ENCODE measurements around the gene MPP7. TPM values are rescaled to one million over a fixed set of nuclear protein-coding genes. Genes with fewer than 3 reads are reported as not detected.

The MPP7 gene
- total RNA-seq, 1 donor from 2014 or later = 11.8 TPM

- Mint-ChIP-seq H3K9me3 (peaks cover 6% of the 10 kb centered on the region), H3K4me3 (no peak overlapping the region), H3K27me3 (no peaks in the 10 kb centered on the region), H3K27ac (peak overlapping the region; percentile 59), H3K36me3 (peaks cover 8% of the 10 kb centered on the region), H3K4me1 (ENCODE audit: unreplicated experiment) (peaks cover 12% of the 10 kb centered on the region)
- no peak for DNase-seq (ENCODE audit: extremely low spot score, unreplicated experiment)
- TF ChIP-seq, protein P1, sequence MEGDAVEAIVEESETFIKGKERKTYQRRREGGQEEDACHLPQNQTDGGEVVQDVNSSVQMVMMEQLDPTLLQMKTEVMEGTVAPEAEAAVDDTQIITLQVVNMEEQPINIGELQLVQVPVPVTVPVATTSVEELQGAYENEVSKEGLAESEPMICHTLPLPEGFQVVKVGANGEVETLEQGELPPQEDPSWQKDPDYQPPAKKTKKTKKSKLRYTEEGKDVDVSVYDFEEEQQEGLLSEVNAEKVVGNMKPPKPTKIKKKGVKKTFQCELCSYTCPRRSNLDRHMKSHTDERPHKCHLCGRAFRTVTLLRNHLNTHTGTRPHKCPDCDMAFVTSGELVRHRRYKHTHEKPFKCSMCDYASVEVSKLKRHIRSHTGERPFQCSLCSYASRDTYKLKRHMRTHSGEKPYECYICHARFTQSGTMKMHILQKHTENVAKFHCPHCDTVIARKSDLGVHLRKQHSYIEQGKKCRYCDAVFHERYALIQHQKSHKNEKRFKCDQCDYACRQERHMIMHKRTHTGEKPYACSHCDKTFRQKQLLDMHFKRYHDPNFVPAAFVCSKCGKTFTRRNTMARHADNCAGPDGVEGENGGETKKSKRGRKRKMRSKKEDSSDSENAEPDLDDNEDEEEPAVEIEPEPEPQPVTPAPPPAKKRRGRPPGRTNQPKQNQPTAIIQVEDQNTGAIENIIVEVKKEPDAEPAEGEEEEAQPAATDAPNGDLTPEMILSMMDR (conservative IDR thresholded peaks at IDR 0.05) = no peak
Measured at GRCh38 chr10:28293236-28294168, 9.4 kb downstream of the MPP7 start.

- Mint-ChIP-seq H3K27me3 (no peaks in the 10 kb centered on the region), H3K4me1 (ENCODE audit: unreplicated experiment) (peaks cover 17% of the 10 kb centered on the region), H3K36me3 (peaks cover 8% of the 10 kb centered on the region), H3K9me3 (peaks cover 6% of the 10 kb centered on the region), H3K4me3 (no peak overlapping the region), H3K27ac (peak overlapping the region; percentile 1)
- no peak for DNase-seq (ENCODE audit: extremely low spot score, unreplicated experiment)
- TF ChIP-seq, protein P1 (conservative IDR thresholded peaks at IDR 0.05) = no peak
Measured at GRCh38 chr10:28291881-28292297, 11.0 kb downstream of the MPP7 start.

DNA sequence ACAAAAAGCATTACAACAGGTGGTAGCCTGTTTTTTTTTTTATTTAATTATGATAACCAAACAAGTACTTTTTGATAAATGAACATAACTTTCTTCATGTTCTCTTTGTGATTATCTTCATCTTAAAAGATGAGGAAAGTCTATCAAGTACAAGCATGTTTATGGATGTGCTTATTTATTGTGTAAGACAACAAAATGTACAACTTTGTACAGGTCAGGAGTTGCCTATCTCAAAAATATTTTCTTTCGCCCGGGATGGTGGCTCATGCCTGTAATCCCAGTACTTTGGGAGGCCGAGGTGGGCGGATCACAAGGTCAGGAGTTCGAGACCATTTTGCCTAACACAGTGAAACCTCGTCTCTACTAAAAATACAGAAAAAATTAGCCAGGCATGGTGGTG, 17.0 kb downstream of the MPP7 start:
- TF ChIP-seq, protein P1 (conservative IDR thresholded peaks at IDR 0.05) = no peak
- Mint-ChIP-seq H3K36me3 (no peaks in the 10 kb centered on the region), H3K4me3 (no peak overlapping the region), H3K27me3 (no peaks in the 10 kb centered on the region), H3K27ac (no peak overlapping the region), H3K4me1 (ENCODE audit: unreplicated experiment) (peaks cover 25% of the 10 kb centered on the region), H3K9me3 (no peaks in the 10 kb centered on the region)
- DNase-seq (ENCODE audit: extremely low spot score, unreplicated experiment) = no peak

DNA sequence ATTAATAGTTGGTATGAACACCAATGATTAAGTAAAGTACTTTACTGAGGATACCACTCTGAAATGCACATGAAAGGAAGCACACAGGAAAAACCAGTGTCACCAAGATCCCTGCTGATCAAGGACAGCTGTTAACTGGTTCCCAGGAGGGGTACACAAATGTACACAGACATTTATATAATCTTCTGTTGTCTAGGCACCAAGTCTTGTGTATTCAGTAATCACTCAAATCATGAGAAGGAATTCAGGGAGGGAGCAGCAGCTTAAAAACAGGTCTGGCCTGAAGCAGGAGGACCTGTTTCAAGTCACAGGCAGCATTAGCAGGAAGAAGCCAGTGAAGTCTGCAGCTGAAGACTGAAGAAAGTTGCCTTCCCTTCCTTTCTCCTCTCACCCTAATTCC, 18.7 kb downstream of the MPP7 start:
- no peak for DNase-seq (ENCODE audit: extremely low spot score, unreplicated experiment)
- Mint-ChIP-seq H3K4me1 (ENCODE audit: unreplicated experiment) (peaks cover 30% of the 10 kb centered on the region), H3K27ac (peak overlapping the region; percentile 91), H3K9me3 (no peaks in the 10 kb centered on the region), H3K36me3 (no peaks in the 10 kb centered on the region), H3K27me3 (no peaks in the 10 kb centered on the region), H3K4me3 (peak overlapping the region; percentile 68)
- TF ChIP-seq, protein P1 (conservative IDR thresholded peaks at IDR 0.05) = no peak

DNA sequence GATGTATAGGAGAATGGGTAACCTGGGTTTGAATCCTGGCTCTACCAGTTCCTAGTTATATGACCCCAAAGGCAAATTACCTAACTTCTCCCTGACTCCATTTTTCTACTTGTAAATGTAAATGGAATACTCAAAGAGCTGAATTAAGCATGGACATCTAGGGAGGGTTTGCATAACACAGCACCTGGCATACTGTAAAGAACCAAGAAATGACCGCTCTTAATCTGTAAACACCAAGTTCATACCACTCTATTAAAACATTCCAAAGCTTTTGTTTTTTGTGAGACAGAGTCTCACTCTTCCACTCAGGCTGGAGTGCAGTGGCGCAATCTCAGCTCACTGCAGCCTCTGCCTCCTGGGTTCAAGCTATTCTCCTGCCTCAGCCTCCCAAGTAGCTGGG, 19.6 kb downstream of the MPP7 start:
- DNase-seq (ENCODE audit: extremely low spot score, unreplicated experiment) = no peak
- no peaks in the 10 kb centered on the region for H3K27me3 Mint-ChIP-seq
- H3K9me3 Mint-ChIP-seq = no peaks in the 10 kb centered on the region
- TF ChIP-seq, protein P1 (conservative IDR thresholded peaks at IDR 0.05) = no peak
- H3K4me1 Mint-ChIP-seq (ENCODE audit: unreplicated experiment) = peaks cover 30% of the 10 kb centered on the region
- peak overlapping the region; percentile 62 for H3K27ac Mint-ChIP-seq
- H3K4me3 Mint-ChIP-seq = no peak overlapping the region
- H3K36me3 Mint-ChIP-seq = no peaks in the 10 kb centered on the region
